A673 (cell line): ENCODE measurements around the gene ALOX12.
A peak's percentile ranks its signal among the peaks of the same experiment; 100 is the strongest.

Experiments
- EZH2 ChIP-seq: fragments of 200-600 bp; sonication (generic); IDR thresholded peaks from 2 replicates; pipeline ENCODE4 v1.6.1; 2017; ENCODE audit warnings: borderline replicate concordance, low read depth, mild to moderate bottlenecking, mixed read lengths, antibody characterized with exemption, low read length; ENCODE audit not compliant: poor library complexity, severe bottlenecking
- TF ChIP-seq, protein P1 (sequence below): fragments of 300-800, 200-600 bp; sonication (generic); conservative IDR thresholded peaks from 2 replicates; pipeline ENCODE4 v1.5.1; 2017; ENCODE audit warnings: low read depth, mild to moderate bottlenecking, antibody characterized with exemption, low read length, moderate library complexity, mixed read lengths

DNA sequence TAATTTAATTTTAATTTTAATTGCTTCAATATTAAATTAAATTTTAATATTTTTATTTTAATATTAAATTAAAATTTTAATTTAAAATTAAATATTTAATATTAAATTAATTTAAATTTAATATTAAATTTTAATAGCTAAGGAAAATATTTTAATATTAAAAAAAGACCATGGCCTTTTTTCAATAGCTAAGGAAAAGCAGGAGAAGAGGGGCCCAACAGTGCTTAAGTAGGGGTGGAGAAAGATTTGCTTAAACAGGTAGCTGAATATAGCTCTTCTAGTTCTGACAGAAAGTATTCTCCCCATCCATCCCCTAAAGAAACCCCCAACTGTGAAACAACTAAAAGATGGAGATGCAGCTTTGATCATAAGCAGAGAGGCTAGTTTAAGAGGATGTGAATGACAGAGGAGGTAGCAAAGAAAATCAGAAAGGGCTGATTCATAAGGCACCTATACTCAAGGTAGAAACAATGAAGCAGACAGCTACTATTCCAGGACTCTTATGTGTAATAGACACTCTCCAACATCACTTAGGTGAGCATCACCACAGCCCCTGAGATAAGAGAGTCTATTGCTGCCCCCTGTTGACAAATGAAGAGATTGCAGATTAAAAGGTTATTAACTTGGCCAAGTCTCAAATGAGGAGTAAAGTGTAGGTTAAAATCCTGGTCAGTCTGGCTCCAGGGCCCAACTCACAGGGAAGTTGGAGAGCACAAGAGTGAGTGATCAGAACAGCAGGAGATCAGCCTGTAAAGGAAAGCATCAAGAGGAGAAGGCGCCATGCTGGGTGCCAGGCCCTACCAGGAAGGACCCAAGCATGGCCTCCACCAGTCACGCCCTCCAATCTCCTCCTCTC is 8.8 kb downstream of the ALOX12 start:
- no peak for TF ChIP-seq EZH2
- TF ChIP-seq, protein P1, sequence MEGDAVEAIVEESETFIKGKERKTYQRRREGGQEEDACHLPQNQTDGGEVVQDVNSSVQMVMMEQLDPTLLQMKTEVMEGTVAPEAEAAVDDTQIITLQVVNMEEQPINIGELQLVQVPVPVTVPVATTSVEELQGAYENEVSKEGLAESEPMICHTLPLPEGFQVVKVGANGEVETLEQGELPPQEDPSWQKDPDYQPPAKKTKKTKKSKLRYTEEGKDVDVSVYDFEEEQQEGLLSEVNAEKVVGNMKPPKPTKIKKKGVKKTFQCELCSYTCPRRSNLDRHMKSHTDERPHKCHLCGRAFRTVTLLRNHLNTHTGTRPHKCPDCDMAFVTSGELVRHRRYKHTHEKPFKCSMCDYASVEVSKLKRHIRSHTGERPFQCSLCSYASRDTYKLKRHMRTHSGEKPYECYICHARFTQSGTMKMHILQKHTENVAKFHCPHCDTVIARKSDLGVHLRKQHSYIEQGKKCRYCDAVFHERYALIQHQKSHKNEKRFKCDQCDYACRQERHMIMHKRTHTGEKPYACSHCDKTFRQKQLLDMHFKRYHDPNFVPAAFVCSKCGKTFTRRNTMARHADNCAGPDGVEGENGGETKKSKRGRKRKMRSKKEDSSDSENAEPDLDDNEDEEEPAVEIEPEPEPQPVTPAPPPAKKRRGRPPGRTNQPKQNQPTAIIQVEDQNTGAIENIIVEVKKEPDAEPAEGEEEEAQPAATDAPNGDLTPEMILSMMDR = peak; percentile 87
